NCI-H2227 (cell line): ENCODE data around the gene KCNC4.

Experiments used
- DNase-seq: peaks from one replicate; lab custom pipeline; 2025; ENCODE audit not compliant: unreplicated experiment; lab: John Stamatoyannopoulos, UW

The KCNC4 gene

DNA sequence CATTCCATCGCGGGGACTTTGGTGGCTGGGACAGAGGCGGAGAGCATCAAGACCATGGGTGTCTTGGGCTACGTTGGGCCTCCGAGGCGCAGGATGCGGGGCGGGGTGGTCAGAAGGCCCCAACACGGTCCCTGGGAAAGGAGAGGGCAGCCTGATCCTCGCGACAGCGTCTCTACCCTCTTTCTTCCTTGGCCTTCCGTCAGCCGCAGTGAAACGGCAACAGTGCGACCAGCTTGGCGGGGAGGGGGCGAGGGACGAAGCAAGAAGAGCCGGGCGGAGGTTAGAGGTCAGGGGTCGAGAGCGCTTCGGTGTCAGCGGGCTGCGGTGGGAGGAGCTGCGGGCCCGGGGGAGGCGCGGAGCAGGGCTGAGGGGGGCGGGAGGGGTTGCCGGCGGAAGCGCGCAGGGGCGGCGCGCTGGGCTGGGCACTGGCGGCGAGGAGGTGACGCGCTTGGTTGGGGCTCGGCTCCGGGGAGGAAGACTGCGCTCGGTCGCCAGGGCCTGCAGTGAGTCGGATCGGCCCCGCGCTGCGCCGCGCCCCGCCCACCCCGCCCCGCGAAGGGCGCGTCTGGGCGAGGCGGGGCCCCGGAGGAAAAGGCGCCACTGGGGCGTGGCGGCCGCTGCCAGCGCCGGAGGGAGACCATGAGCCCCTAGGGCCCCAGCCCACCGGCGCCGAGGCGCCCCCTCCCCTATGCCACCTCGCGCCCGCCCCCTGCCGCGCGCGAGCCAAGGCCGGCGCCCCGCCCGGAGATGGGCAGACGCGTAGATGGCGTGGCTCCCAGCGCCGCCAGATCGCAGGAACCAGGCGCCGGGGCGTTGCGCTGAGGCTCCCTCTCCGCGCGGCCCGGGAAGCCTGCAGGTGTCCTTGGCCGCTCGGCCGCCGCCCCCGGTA, at the start of gene KCNC4:
Gene KCNC4, plus strand, starts transcription at position 600 of the 889 bp plus-strand sequence. CDS start 1,186 bp downstream, outside the sequence.
- DNase-seq, result peak; percentile 91

DNA sequence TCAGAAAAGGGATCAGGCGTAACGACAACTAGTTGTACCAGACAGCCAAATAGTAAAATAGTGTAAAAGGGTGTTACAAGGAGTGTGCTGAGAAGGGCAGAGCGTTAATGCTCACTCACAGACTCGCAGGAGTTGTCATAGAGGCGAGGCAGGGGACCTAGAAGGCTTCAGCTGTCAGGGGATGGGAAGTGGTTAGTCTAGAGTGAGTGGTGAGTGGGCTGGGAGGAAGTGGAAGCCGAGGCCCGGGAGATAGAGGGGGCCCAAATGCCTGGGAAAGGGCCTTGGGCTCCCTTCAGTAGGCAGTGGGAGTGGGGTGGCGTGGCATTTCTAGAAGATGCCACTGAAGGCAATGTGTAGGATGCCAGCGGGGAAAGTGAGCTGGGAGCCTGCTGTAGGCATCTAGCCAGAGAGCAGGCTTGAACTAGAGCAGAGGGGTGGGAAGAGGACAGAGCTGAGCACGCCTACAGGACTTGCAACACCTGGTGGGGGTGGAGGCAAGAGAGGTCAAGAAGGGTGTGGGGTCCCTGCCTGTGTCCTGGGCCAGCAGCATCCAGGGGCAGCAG, 49.5 kb upstream of the KCNC4 start:
- no peak for DNase-seq

DNA sequence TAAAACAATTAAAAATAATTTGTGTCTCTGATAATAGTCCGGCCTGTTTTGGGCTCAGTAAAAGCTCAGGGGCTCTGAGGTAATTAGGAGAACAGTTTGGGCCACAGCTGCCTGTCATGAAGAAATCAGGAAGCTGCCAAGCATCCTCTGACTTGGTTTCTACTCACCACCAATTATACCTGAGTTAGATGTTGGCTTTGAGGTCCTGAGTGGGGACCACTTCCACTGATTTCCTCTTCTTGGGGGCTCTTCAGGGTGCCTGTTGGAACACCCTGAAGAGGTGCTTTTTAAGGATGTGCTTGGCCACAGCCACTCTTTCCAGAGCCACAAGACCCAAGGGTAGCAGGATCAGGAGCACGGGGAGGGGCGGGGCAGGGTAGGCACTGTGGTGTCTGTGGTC, 48.9 kb upstream of the KCNC4 start:
- DNase-seq, result no peak

DNA sequence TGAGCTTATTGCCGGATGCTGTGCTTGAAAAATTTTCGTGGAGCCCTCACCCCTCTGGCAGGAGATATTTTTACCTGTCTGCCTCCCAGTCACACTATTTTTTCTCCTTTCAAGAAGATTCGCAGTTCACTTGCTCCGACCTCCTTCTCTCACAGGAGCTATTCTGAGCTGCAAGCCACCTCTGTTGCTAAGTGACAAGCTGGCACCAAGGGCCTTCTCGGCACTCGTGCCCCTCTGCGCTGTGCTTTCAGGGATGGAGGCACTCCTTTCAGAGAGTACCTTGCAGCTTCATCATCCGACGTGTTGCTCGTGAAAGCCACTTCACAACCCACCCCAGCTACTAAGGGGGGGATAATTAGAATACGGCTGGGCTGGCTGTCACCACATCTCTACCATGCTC, 48.3 kb upstream of the KCNC4 start:
- DNase-seq, result peak; percentile 26

GRCh38 chr1:110163591-110163990, 46.5 kb upstream of the KCNC4 start:
- DNase-seq, result no peak

GRCh38 chr1:110164725-110165350, 45.3 kb upstream of the KCNC4 start:
- DNase-seq, result no peak

DNA sequence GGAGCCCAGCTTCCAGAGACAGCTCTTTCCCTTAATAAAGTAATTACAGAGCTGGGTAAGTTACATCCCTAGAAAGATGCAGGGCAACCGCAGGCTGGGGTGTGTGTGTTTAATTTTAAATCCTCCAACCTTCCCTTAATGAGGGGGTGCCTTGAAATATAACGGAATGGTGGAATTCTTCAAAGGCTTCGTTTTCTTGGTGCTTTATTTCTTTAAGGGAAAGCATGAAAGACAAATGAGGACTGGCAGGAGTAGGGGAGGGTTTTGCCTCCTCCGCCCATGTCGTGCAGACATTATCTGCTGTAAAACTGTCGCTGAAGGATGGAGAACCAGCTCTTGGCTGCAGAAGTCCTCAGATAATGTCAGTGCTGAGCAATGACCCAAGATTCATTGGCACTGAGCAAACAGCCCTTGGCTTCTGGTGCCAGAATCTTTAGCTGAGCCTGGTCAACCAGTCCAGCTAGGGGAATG, 44.3 kb upstream of the KCNC4 start:
- no peak for DNase-seq

- no peak for DNase-seq
Observed at GRCh38 chr1:110166861-110167260, 43.3 kb upstream of the KCNC4 start.

DNA sequence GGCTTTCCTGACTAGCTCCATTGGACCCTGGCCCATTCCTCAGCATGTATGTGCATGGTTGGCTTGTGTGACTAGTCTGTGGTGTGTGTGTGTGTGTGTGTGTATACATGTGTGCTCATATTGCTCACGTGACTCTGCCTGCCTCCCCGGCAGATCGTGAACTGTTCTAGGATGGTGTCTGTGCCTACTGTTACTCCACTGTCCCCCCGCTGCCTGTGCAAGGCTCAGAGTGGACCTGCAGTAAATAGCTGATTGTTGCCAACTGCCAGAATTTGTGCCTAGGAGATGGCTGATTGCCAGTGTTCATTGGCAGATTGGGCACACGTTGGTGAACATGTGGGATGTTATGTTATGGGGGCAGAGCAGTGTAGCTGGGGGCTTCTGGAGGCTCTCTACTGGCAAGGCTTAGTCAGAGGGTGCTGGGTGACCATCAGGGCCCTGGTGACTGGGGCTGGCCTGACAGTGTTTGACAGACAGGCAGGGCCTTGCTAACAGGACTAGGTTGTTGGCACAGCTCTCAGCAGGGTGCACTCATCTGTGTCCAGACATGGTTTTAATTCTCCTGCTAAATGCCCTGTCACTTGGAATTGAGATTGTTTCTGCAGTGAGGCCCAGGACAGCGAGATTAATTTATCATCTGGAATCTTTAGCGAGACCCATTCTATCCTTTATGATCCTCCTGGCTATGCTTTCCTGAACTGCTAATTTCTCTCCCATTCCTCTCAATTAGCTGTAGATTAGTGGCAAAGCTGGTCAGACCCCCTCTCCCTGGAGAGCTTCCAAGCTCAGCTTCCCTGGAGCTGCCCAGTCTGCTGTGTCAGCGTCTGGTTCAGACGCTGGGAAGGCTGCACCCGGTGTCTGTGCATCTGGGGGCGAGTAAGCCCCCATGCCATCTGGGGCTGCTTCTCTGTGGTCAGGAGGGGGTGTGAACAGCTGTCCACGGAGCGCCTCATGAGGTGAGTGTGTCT, 39.1 kb upstream of the KCNC4 start:
- DNase-seq, result peak; percentile 17

DNA sequence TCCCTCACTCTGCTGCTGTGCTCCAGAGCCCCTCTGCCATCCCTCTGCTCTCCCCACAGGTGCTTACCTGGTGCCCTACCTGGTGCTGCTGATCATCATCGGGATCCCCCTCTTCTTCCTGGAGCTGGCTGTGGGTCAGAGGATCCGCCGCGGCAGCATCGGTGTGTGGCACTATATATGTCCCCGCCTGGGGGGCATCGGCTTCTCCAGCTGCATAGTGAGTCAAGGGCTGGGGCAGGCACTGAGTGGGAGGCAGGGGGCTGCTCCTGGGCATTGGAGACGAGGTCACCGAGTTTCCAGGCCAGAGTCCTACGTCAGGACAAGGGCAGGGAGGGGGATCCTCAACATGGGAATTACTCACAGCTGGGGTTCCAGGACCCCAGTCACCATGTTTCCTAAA, 38.1 kb upstream of the KCNC4 start:
- no peak for DNase-seq

- DNase-seq, result no peak
Observed at GRCh38 chr1:110173466-110174105, 36.5 kb upstream of the KCNC4 start.

DNA sequence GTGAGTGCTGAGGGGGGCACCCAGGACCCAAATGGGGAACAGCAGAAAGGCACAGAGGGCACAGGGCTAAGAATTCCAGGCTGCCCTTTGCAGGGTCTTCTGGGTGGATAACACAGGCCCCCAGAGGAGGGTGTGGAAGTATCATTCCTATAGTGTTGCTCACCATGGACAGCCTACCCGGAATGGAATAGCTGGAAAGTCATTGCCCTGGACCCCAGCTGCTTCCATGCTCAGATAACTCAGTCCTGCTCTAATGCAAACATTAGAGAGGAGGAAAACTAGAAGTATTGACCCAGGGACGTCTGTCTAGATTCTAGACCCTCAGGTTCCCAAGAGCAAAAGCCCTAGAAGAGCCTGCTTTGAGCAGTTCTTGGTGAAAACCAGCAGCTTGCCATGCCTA, 35.2 kb upstream of the KCNC4 start:
- DNase-seq, result no peak

DNA sequence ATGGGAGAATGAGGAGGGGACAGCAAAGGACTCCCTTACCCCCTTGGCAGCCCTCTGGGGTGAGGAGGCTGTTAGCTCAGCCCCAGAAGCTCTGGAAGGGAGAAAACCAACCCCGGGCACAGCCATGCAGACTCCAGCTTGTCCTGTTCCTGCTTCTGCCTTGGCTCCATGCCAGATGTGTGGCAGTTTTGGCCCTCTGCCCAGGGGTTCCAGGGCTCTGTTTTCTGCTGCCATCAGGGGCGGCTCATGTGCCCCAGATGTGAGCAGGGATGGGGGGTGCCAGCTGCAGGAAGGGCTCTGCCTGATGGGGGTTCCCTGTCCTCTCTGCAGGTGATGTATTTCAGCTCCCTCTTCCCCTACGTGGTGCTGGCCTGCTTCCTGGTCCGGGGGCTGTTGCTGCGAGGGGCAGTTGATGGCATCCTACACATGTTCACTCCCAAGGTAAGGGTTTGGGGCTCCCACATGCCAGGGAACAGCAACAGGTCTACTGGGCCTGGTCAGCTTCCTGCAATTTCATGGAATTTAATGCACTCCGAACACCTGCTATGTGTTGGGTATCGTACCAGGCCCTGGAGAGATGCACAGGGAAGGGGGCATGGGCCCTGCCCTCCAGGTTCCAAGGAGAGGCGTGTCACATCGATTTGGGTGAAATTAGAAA, 33.7 kb upstream of the KCNC4 start:
- peak; percentile 67 for DNase-seq

DNA sequence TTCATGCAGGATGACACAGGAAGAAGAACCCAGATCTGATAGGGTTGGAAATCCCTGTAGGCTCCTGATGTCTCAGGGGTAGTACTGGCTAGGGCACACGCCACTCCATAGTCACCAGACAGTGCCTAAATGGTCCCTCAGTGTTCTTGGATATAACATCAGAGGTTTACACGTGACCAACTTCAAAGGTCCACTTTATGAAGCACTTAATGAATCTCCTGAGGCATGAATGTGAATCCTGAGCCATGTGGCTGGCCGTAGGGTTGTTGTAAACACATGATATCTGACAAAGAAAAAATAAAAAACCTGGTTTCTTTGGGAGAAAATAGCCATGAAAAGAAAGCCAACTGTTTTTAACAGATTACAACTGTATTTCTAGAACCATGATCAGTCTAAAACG, 32.3 kb upstream of the KCNC4 start:
- no peak for DNase-seq

DNA sequence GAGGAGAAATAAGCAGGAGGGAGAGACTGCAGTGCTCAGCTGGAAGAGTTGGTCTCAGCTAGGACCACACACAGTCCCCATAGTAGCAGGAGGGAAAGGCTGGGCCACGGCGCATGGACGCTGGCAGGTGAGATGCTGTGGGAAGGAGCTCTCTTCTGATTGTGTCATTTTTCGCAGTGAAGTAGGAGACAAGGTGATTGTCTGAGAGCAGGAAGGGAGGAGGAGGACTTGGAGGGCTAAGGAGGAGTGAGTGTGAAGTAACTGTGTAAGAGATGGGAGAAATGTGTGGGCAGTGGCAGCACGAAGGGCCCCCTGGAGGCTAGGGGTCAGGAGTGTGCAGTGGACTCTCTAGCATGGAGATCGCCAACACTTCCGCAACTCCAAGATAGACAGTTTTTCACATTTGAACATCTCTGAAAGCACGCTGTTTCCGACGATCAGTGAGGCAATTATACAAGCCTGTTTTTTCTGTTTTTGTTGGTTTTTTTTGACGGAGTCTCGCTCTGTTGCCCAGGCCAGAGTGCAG, 26.4 kb upstream of the KCNC4 start:
- no peak for DNase-seq

DNA sequence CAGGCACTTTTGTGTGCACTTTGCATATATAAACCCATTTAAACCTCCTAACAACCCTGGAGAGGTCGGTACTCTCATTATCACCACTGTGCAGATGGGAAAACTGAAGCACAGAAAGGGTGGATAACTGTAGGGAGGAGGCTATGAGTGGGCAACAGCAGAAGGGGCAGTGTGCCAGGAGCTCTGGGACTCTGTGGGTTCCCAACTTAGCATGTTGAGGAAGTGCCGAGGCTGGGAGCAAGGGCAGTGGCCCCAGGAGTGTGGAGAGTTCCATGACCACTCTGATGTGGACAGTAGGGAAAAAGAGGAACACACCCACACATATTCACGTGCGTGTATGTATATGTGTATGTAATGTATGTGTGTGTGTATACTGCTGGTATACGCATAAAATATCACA, 25.7 kb upstream of the KCNC4 start:
- DNase-seq, result no peak

GRCh38 chr1:110185181-110185580, 24.9 kb upstream of the KCNC4 start:
- DNase-seq, result no peak

- no peak for DNase-seq
Observed at GRCh38 chr1:110186558-110186957, 23.6 kb upstream of the KCNC4 start.

- no peak for DNase-seq
Observed at GRCh38 chr1:110187139-110187890, 22.8 kb upstream of the KCNC4 start.
